ENCODE results near the gene AP3M1.

DNA sequence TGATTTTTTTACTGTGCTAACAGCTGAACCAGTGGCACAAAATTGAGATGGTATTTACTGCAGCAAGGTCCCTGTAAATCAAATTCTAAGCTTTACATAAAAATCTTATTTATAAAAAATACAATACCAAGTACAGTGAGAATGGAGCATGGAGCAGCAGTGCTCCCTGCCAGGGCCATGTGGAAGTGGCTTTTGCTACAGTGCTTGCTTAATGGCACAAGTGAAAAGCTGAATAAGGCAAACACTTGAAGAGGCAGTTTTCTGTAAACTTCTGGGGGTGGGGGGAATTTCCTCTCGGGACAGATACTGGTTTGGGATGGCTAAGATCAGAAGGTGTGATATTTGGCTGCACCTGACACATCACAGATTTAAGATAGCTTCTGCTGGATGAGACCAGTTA lies 27.5 kb downstream of the AP3M1 start:
- no peak for TF ChIP-seq SIN3A (IDR thresholded peaks at IDR 0.05; ENCODE audit: borderline replicate concordance, insufficient read depth, low read length)
- TF ChIP-seq, protein P1, sequence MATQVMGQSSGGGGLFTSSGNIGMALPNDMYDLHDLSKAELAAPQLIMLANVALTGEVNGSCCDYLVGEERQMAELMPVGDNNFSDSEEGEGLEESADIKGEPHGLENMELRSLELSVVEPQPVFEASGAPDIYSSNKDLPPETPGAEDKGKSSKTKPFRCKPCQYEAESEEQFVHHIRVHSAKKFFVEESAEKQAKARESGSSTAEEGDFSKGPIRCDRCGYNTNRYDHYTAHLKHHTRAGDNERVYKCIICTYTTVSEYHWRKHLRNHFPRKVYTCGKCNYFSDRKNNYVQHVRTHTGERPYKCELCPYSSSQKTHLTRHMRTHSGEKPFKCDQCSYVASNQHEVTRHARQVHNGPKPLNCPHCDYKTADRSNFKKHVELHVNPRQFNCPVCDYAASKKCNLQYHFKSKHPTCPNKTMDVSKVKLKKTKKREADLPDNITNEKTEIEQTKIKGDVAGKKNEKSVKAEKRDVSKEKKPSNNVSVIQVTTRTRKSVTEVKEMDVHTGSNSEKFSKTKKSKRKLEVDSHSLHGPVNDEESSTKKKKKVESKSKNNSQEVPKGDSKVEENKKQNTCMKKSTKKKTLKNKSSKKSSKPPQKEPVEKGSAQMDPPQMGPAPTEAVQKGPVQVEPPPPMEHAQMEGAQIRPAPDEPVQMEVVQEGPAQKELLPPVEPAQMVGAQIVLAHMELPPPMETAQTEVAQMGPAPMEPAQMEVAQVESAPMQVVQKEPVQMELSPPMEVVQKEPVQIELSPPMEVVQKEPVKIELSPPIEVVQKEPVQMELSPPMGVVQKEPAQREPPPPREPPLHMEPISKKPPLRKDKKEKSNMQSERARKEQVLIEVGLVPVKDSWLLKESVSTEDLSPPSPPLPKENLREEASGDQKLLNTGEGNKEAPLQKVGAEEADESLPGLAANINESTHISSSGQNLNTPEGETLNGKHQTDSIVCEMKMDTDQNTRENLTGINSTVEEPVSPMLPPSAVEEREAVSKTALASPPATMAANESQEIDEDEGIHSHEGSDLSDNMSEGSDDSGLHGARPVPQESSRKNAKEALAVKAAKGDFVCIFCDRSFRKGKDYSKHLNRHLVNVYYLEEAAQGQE (IDR thresholded peaks at IDR 0.05; ENCODE audit: insufficient read depth in 1 of 2, low read depth in 2 of 2, low read length in 2 of 2): no peak

Data from PFSK-1 (cell line).